Hepatic stellate cell (primary cell): ENCODE data around the gene RNU1-2.
"Not testable (repeated sequence)": the region's sequence is repeated elsewhere in the genome, so short reads cannot be mapped to it uniquely, and the experiment has no call there.

Experiments used
- DNase-seq: peaks from one replicate; pipeline ENCODE4 v3.0.0; 2011; ENCODE audit warnings: low spot score

RNU1-2 gene

DNA sequence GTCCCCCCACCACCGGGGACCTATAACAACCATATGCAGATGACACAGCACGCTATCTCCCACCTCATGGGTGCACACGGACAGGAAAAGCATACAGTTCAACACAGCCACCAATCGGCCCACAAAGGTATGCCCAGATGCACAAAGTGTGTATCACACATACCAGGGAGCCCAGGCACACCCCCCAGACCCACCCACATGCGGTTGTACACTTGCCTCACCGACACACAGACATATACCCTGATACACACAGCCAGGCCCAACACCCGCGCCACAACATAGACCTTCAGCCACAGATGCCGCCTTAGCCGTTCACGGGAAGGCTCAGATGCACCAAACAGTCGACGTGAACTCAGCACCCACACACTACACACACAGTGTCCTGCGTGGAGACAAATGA lies 31.5 kb downstream of the RNU1-2 start:
- DNase-seq: no peak

DNA sequence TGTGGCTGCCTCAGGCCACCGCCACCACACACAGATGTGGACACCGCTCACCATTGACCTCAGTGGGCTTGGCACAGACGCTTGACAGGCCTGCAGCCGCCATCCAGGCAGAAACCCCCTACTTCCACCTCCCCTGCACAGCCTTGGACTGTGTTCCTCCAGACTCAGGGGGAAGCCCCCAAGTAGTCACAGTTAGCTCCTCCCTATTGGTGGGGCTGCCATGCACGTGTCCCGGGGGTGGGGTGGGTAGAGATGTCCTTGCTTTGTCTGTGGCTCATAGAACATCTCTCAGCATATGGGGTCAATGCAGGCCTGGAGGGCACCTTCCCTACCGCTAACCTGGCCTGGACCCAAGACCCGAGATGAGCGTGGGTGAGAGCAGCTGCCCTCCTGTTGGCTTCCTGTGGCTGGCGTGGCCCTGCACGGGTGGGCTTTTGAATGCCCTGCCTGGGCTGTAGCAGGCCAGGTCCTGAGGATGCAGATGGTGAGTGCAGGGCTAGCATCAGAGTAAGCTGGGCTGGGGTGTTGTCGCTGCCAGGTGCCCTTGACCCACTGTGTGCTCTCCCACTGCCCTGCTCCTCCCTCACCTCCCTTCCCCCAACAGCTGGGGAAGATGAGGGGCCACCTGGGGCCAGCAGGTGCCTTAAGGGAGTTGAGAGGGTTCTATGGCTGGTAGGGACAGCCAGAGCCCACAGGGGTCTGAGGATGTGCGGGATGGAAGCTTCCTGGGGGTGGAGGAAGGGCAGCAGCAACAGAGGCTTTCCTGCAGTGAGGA lies 32.1 kb downstream of the RNU1-2 start:
- no peak for DNase-seq

- DNase-seq: not testable (repeated sequence)
These were observed 33.6 kb downstream of the RNU1-2 start for GRCh38 chr1:16929146-16930041.

DNA sequence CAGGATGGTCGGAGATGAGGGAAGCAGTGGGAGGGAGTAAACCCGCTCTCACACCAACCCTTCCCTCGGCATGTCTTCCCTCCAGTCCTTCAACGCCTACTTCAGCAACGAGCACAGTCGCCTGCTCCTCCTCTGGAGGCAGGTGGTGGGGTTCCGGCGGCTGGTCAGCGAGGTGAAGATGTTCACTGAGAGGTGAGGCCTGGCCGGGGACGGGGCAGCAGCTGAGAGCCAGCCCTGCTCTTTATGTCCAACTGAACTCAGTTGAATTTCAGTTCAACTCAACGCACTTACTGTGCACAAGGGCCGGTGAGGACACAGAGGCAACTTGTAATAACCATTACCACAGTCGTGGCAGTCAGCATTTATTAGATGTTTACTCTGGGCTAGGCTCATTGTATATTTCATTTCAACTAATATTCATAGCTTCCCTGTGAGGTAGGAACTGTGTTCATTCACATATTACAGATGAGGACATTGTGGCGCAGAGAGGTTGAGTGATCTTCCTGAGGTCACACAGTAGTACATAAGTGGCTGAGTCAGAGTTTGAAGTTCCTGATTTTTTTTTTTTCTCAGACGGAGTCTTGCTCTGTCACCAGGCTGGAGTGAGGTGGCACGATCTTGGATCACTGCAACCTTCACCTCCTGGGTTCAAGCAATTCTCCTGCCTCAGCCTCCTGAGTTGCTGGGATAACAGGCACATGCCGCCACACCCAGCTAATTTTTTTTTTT lies 35.6 kb downstream of the RNU1-2 start:
- not testable (repeated sequence) for DNase-seq

DNA sequence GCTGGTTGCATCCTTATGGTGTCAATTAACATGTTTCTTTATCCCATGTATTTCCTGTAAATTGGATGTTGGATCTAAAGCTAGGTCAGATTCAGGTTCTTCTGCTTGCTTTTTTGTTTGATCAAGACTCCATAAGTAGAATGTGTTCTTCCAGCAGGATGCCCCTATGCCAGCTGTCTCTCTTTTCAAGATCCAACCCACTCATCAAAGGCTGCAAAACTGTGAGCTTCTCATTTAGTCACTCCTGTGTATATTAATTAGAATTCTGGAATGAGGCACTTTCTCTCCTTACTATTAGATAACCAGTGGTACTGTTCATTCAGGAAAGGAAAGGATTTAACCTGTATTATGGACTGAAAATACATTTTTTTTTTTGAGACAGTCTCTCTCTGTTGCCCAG lies 38.2 kb downstream of the RNU1-2 start:
- not testable (repeated sequence) for DNase-seq

DNA sequence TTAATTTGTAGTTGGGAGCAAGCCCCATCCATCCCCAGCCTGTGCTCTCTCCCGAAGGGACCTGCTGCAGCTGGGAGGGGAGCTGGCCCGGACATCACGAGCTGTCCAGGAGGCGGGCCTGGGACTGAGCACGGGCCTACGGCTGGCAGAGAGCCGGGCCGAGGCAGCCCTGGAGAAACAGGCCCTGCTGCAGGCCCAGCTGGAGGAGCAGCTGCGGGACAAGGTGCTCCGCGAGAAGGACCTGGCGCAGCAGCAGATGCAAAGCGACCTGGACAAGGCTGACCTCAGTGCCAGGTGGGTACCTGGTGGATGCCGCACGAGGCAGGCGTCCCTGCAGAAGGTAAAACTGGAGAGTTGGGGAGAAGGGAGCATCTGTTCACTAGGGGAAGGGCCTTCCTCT lies 40.8 kb downstream of the RNU1-2 start:
- not testable (repeated sequence) for DNase-seq

- no peak for DNase-seq
These were observed 42.9 kb downstream of the RNU1-2 start for GRCh38 chr1:16938351-16939321.

GRCh38 chr1:16939386-16940180 lies 43.8 kb downstream of the RNU1-2 start:
- not testable (repeated sequence) for DNase-seq

GRCh38 chr1:16944038-16944437 lies 48.3 kb downstream of the RNU1-2 start:
- DNase-seq: no peak

DNA sequence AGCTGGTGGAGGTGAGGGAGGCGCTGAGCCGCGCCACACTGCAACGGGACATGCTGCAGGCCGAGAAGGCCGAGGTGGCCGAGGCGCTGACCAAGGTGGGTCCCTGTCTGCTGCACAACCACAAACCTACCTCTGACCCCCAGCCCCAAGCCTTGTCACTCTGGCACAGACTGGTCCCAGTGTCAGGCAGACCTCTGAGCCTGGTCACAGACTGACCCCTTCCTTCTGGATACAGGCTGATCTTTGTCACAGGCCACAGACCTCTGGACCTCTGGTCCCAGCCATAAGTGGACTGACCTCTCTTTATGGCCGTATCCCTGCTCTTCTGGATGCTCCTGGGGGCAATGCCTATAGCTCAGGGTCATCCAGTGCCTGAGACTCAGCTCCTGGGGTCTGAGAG lies 49.7 kb downstream of the RNU1-2 start:
- not testable (repeated sequence) for DNase-seq
